Spleen (tissue), 11 donors: Measurements from ENCODE around the gene PAM. TPM values are rescaled to one million over a fixed set of nuclear protein-coding genes. Genes with fewer than 3 reads are reported as not detected.

ENCODE experiments used
- DNase-seq: peaks from one replicate; pipeline ENCODE4 v3.0.0-alpha.2; 2020
- H3K27ac ChIP-seq, 8 donors: fragments of 200-600 bp; sonication (generic) in 7 of 8; 1 replicate in 4 of 8; 2 replicates in 4 of 8; pipeline versions ENCODE4 v1.5.0 to v1.8.0; 2016 to 2021; ENCODE audit warnings: inconsistent platforms in 4 of 8, mild to moderate bottlenecking in 4 of 8, moderate library complexity in 1 of 8
- H3K27me3 ChIP-seq, 7 donors: fragments of 200-600 bp; sonication (generic) in 6 of 7; replicated peaks in 1 of 7; 1 replicate in 4 of 7; 2 replicates in 3 of 7; pipeline versions ENCODE4 v1.5.0 to v1.8.0; 2016 to 2021; ENCODE audit warnings: inconsistent platforms in 3 of 7, mild to moderate bottlenecking in 1 of 7
- H3K36me3 ChIP-seq, 6 donors: fragments of 200-600 bp; sonication (generic) in 5 of 6; 1 replicate in 4 of 6; 2 replicates in 2 of 6; pipeline versions ENCODE4 v1.5.0 to v1.8.0; 2016 to 2021; ENCODE audit warnings: inconsistent platforms in 2 of 6
- H3K4me1 ChIP-seq, 6 donors: fragments of 200-600 bp; sonication (generic) in 5 of 6; 1 replicate in 3 of 6; 2 replicates in 3 of 6; pipeline versions ENCODE4 v1.5.0 to v1.8.0; 2016 to 2021; ENCODE audit warnings: inconsistent platforms in 3 of 6
- H3K4me3 ChIP-seq, 8 donors: fragments of 200-600 bp; sonication (generic) in 7 of 8; 1 replicate in 4 of 8; 2 replicates in 4 of 8; pipeline versions ENCODE4 v1.5.0 to v1.8.0; 2016 to 2021; ENCODE audit warnings: inconsistent platforms in 4 of 8, mild to moderate bottlenecking in 4 of 8, moderate library complexity in 2 of 8
- H3K9me3 ChIP-seq, 8 donors: fragments of 200-600 bp; sonication (generic) in 7 of 8; 1 replicate in 4 of 8; 2 replicates in 4 of 8; pipeline versions ENCODE4 v1.5.0 to v1.8.0; 2016 to 2021; ENCODE audit warnings: inconsistent platforms in 4 of 8
- POLR2A ChIP-seq, 3 donors: fragments of 450-650 bp; IDR thresholded peaks; one replicate each; pipeline ENCODE4 v1.5.1; 2017; ENCODE audit warnings: antibody characterized with exemption in 3 of 3, mild to moderate bottlenecking in 1 of 3
- POLR2AphosphoS5 ChIP-seq, 3 donors: sonication (generic); formaldehyde crosslinking; IDR thresholded peaks; one replicate each; pipeline ENCODE4 v1.5.1; 2017; ENCODE audit warnings: antibody characterized with exemption in 3 of 3
- WGBS, 5 donors: extraction: QIAGEN DNeasy Blood & Tissue Kit in 3 of 5; methylation state at CpG; one replicate each; pipeline versions ENCODE4 v1.1.5 to v1.1.7; 2013 to 2018; 5-methylcytosine and 5-hydroxymethylcytosine counted together
- intact Hi-C: fragments of 100-400 bp; cut with DNase I; formaldehyde crosslinking; loops from one replicate; pipeline ENCODE4 v1.15.0; 2023; ENCODE audit warnings: low total_unique reads
- polyA plus RNA-seq, 3 donors: library from polyadenylated mRNA; stranded (reverse); fragments of 200-250 nt; gene quantifications; one replicate each; pipeline ENCODE4 v1.2.1, GENCODE V29; 2013
- total RNA-seq, 7 donors: library from RNA; depleted of rRNA in 3 of 7; stranded (reverse); fragments of >200 nt in 3 of 7; fragmentation: NEBNext Ultra II Directional in 4 of 7; extraction: Animal tissue kit (Norgen Biotek cat#: 25700) in 4 of 7; gene quantifications; one replicate each; pipeline versions ENCODE4 v1.1.0 to v1.2.1, GENCODE V29; 2016 to 2021
- TF ChIP-seq, protein P1 (sequence below), 11 experiments: fragments of 200-600 bp in 7 of 11; fragments of 450-650 bp in 4 of 11; sonication (generic) in 4 of 11; IDR thresholded peaks in 8 of 11; conservative IDR thresholded peaks in 3 of 11; 1 replicate in 7 of 11; 2 replicates in 4 of 11; pipeline versions ENCODE4 v1.4.0 to v1.8.0; 2016 to 2021; ENCODE audit warnings: antibody characterized with exemption in 11 of 11, inconsistent platforms in 4 of 11, mild to moderate bottlenecking in 1 of 11
- donor health status: healthy with polysubstance abuse.
- donor health status: DM: no; HTN: no; CAD: no; lungs with moderate emphysema.
- donor health status: DM: no; HTN: no; CAD: no.
- donor health status: Bipolar disorder and iron deficiency.
- donor health status: healthy.
- donor health status: DM: no; HTN: no; CAD: no.
- donor health status: DM: yes; HTN: yes; CAD: no.

PAM gene
- total and polyA plus RNA-seq, 10 donors, result 37.4 to 155 (median 110) TPM

DNA sequence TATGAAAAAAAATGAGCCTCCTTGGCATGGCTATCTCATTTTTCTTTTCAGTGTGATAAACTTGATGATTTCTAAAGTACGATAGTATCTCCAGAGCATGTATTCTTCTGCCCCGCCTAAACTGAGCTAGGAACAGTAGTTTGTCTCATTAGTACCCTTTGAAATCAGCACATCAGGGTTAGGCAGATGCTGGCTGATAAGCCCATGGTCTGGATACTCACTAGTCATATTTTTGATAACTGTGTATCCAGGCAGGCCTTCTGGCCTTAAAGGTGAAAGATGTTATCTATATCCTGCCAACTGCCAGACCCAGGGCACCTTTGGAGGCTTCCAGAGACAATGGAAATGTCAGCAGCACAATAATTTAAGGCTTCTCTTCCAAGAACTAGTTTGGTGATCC is 261.1 kb downstream of the PAM start:
- Histone ChIP-seq H3K4me1 (no peaks in the 10 kb centered on the region), H3K9me3 (peaks cover 0 to 15% (median 0%) of the 10 kb centered on the region in 8 donors), H3K27me3 (no peaks in the 10 kb centered on the region), H3K4me3 (no peak overlapping the region), H3K36me3 (peaks cover 0 to 75% (median 4%) of the 10 kb centered on the region in 6 donors), H3K27ac (no peak overlapping the region)
- DNase-seq, result no peak
- intact Hi-C loops, result no loop called here
- WGBS, 5 donors, result 92 to 98% (median 94%) methylated on average over 2 of the region's 2 CpGs
- TF ChIP-seq, protein P1, sequence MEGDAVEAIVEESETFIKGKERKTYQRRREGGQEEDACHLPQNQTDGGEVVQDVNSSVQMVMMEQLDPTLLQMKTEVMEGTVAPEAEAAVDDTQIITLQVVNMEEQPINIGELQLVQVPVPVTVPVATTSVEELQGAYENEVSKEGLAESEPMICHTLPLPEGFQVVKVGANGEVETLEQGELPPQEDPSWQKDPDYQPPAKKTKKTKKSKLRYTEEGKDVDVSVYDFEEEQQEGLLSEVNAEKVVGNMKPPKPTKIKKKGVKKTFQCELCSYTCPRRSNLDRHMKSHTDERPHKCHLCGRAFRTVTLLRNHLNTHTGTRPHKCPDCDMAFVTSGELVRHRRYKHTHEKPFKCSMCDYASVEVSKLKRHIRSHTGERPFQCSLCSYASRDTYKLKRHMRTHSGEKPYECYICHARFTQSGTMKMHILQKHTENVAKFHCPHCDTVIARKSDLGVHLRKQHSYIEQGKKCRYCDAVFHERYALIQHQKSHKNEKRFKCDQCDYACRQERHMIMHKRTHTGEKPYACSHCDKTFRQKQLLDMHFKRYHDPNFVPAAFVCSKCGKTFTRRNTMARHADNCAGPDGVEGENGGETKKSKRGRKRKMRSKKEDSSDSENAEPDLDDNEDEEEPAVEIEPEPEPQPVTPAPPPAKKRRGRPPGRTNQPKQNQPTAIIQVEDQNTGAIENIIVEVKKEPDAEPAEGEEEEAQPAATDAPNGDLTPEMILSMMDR (IDR thresholded peaks at IDR 0.05 in 8 of 11, conservative IDR thresholded peaks at IDR 0.05 in 3 of 11), result no peak
- TF ChIP-seq POLR2AphosphoS5 (IDR thresholded peaks at IDR 0.05) (no peak), POLR2A (IDR thresholded peaks at IDR 0.05) (no peak)

DNA sequence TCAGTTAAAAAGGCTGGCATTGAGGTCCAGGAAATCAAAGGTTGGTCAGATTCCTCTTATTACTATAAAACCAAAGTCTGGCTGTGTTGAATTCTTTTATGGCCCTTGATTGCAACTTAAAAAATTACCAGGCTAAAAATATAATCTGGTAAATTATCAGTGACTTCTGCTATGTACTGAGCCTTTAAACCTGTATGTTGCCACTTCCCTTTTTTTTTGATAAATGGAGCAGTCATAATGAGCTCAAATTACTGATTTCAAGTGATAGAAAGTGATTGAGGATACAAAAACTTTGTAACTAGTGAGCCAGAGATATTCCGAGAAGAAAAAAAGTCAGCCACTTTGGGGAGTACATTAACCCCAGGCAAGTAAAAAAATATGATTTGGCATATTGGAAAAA is 264.7 kb downstream of the PAM start:
- TF ChIP-seq POLR2A (IDR thresholded peaks at IDR 0.05), result no peak
- no peak for TF ChIP-seq POLR2AphosphoS5 (IDR thresholded peaks at IDR 0.05)
- TF ChIP-seq, protein P1 (IDR thresholded peaks at IDR 0.05 in 8 of 11, conservative IDR thresholded peaks at IDR 0.05 in 3 of 11), result no peak
- no peaks in the 10 kb centered on the region for H3K4me1 ChIP-seq
- H3K4me3 ChIP-seq, result no peak overlapping the region
- DNase-seq, result no peak
- no peaks in the 10 kb centered on the region for H3K9me3 ChIP-seq
- intact Hi-C loops, result no loop called here
- WGBS, 5 donors, result 80 to 92% (median 86%) methylated on average over 1 of the region's 1 CpG
- no peaks in the 10 kb centered on the region for H3K27me3 ChIP-seq
- H3K36me3 ChIP-seq, result peaks cover 0 to 61% (median 4%) of the 10 kb centered on the region in 6 donors
- H3K27ac ChIP-seq, result no peak overlapping the region

DNA sequence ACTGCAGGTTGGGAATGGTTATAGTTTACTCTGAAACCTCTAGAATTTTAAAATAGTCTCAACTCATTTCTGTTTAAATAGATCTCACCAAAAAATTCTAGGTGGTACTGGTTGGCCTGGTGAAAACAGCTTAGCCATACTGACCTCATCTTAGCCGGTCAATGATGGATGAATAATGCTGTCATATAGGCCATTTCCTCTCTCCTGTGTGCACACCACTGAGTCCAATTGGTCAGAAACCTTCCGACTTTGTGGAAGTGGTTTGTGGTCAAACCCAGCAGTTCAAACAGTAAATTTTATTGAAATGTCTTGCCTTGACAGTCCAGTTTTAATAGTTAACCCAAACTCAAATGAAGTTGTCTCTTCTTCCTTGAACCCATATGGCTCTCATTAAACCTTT is 266.2 kb downstream of the PAM start:
- H3K4me1 ChIP-seq, result no peaks in the 10 kb centered on the region
- peaks cover 0 to 67% (median 4%) of the 10 kb centered on the region in 6 donors for H3K36me3 ChIP-seq
- no peaks in the 10 kb centered on the region for H3K27me3 ChIP-seq
- no peak for DNase-seq
- no peaks in the 10 kb centered on the region for H3K9me3 ChIP-seq
- no peak overlapping the region for H3K4me3 ChIP-seq
- no peak overlapping the region for H3K27ac ChIP-seq
- intact Hi-C loops, result no loop called here
- WGBS, 5 donors, result 39 to 61% (median 42%) methylated on average over 2 of the region's 2 CpGs
- no peak for TF ChIP-seq POLR2A (IDR thresholded peaks at IDR 0.05)
- TF ChIP-seq, protein P1 (IDR thresholded peaks at IDR 0.05 in 8 of 11, conservative IDR thresholded peaks at IDR 0.05 in 3 of 11), result no peak
- TF ChIP-seq POLR2AphosphoS5 (IDR thresholded peaks at IDR 0.05), result no peak

DNA sequence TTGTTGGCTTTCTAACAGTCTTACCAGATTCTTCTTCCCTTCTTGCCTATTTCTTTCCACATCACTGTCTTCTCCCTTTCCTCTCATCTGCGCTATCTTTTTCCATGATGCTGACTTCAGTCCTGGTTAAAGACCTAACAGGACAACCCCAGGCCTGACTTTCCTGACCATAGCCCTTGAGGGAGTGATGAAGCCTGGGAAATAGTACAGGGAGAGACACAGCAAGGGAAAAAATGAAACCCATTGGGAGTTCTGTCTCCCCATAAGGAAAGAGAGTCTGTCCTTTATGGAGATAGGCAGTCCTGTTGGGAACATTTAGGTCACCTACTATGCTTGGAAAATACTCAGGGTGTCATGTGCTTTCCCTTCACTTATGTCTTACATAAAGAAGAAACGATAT is 272.2 kb downstream of the PAM start:
- Histone ChIP-seq H3K36me3 (peaks cover 0 to 61% (median 6%) of the 10 kb centered on the region in 6 donors), H3K4me1 (no peaks in the 10 kb centered on the region), H3K9me3 (no peaks in the 10 kb centered on the region), H3K27ac (no peak overlapping the region), H3K4me3 (no peak overlapping the region), H3K27me3 (no peaks in the 10 kb centered on the region)
- 49 to 97% (median 72%) methylated on average over 2 of the region's 2 CpGs for WGBS, 5 donors
- TF ChIP-seq POLR2A (IDR thresholded peaks at IDR 0.05), result no peak
- no peak for TF ChIP-seq POLR2AphosphoS5 (IDR thresholded peaks at IDR 0.05)
- TF ChIP-seq, protein P1 (IDR thresholded peaks at IDR 0.05 in 8 of 11, conservative IDR thresholded peaks at IDR 0.05 in 3 of 11), result no peak
- DNase-seq, result no peak
- intact Hi-C loops, result no loop called here
